Mesendoderm (in vitro differentiated cells): Measurements from ENCODE around the gene ROBO1.
"Not testable (repeated sequence)": the region's sequence is repeated elsewhere in the genome, so short reads cannot be mapped to it uniquely, and the experiment has no call there.

ENCODE experiments used
- DNase-seq: peaks from one replicate; pipeline ENCODE4 v3.0.0; 2013
- H2AK5ac ChIP-seq: 2 replicates; pipeline ENCODE4 v1.6.1; 2013; ENCODE audit warnings: low read length, inconsistent platforms
- H2BK120ac ChIP-seq: 2 replicates; pipeline ENCODE4 v1.6.1; 2013; ENCODE audit warnings: low read depth, mild to moderate bottlenecking, low read length, moderate library complexity, mixed read lengths
- H2BK15ac ChIP-seq: replicated peaks from 2 replicates; pipeline ENCODE4 v1.6.1; 2013; ENCODE audit warnings: low read depth, mild to moderate bottlenecking, moderate library complexity
- H2BK5ac ChIP-seq: 2 replicates; pipeline ENCODE4 v1.6.1; 2013; ENCODE audit warnings: low read length, inconsistent platforms
- H3K18ac ChIP-seq: 2 replicates; pipeline ENCODE4 v1.6.1; 2013; ENCODE audit warnings: mild to moderate bottlenecking, low read length, mixed read lengths
- H3K23ac ChIP-seq: one replicate; pipeline ENCODE4 v1.6.1; 2013; ENCODE audit warnings: low read length
- H3K27ac ChIP-seq: 2 replicates; pipeline ENCODE4 v1.5.1; 2013; ENCODE audit warnings: low read depth, mild to moderate bottlenecking, inconsistent platforms, low read length, moderate library complexity
- H3K27me3 ChIP-seq: 2 replicates; pipeline ENCODE4 v1.6.1; 2013; ENCODE audit warnings: low read length, control low read depth, mild to moderate bottlenecking, inconsistent platforms; ENCODE audit not compliant: insufficient read depth, poor library complexity
- H3K36me3 ChIP-seq: 2 replicates; pipeline ENCODE4 v1.6.1; 2013; ENCODE audit warnings: low read length, inconsistent platforms; ENCODE audit not compliant: control insufficient read depth, insufficient read depth
- H3K4ac ChIP-seq: one replicate; pipeline ENCODE4 v1.6.1; 2013; ENCODE audit warnings: low read depth, mild to moderate bottlenecking, low read length, moderate library complexity
- H3K4me1 ChIP-seq: 2 replicates; pipeline ENCODE4 v1.6.1; 2013; ENCODE audit warnings: low read depth, low read length, inconsistent platforms; ENCODE audit not compliant: control insufficient read depth
- H3K4me2 ChIP-seq: 2 replicates; pipeline ENCODE4 v1.6.1; 2013; ENCODE audit warnings: low read length
- H3K4me3 ChIP-seq: 2 replicates; pipeline ENCODE4 v1.5.1; 2013; ENCODE audit warnings: mild to moderate bottlenecking, low read length
- H3K56ac ChIP-seq: one replicate; pipeline ENCODE4 v1.6.1; 2013; ENCODE audit warnings: low read length
- H3K79me1 ChIP-seq: 2 replicates; pipeline ENCODE4 v1.6.1; 2013; ENCODE audit warnings: low read length, inconsistent platforms
- H3K79me2 ChIP-seq: 2 replicates; pipeline ENCODE4 v1.6.1; 2013; ENCODE audit warnings: mild to moderate bottlenecking, low read length; ENCODE audit not compliant: control insufficient read depth, insufficient read depth
- H3K9ac ChIP-seq: 2 replicates; pipeline ENCODE4 v1.6.1; 2013; ENCODE audit warnings: low read length, inconsistent platforms
- H4K5ac ChIP-seq: one replicate; pipeline ENCODE4 v1.6.1; 2013; ENCODE audit warnings: low read length
- H4K8ac ChIP-seq: one replicate; pipeline ENCODE4 v1.6.1; 2013; ENCODE audit warnings: low read depth, mild to moderate bottlenecking, control low read depth, low read length, moderate library complexity
- WGBS: extraction: QIAGEN DNeasy Blood & Tissue Kit; methylation state at CpG from one replicate; pipeline ENCODE4 v1.1.7; 2013; ENCODE audit warnings: low lambda C conversion rate, missing lambda C conversion rate; ENCODE audit not compliant: insufficient coverage; ENCODE audit errors: extremely low coverage; 5-methylcytosine and 5-hydroxymethylcytosine counted together

The ROBO1 gene

DNA sequence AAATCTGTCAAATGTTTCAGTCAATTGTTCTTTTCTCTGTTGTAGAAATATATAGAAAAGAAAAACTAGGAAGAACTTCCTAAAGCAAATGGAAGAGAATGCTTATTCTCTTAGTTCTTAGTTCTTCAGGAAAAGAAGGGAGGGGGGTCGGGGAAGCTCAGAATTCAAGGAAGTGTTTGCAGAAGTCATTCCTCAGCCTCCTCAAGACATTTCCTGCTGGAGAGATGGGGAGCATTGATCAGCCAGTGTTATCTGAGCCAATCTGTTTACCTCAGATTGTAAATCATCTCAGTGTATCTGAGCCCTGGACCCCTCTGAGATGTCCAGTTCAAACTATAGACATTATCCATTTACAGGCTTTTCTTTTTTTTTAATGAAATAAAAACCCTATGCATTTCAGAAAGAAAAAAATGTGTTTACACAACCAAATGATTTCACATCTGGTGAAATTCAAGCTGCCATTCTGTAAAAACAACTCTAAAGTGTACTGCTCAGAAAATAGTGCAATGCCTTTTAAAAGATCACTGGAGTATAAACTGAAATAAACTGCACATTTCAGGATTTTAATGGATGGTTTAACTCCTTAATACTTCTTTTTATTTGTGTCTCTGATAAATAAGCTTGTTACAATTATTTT, 460.7 kb downstream of the ROBO1 start:
- Histone ChIP-seq H3K36me3 (no peaks in the 10 kb centered on the region), H2BK120ac (no peak overlapping the region), H4K8ac (no peak overlapping the region), H3K79me1 (no peaks in the 10 kb centered on the region), H3K4me2 (no peak overlapping the region), H2BK15ac (no peak overlapping the region), H2BK5ac (no peak overlapping the region), H3K4ac (no peak overlapping the region), H4K5ac (no peak overlapping the region), H3K79me2 (no peaks in the 10 kb centered on the region), H3K27me3 (no peaks in the 10 kb centered on the region), H3K23ac (no peak overlapping the region), H3K4me1 (no peaks in the 10 kb centered on the region), H2AK5ac (no peak overlapping the region), H3K56ac (no peak overlapping the region), H3K9ac (no peak overlapping the region), H3K4me3 (no peak overlapping the region), H3K27ac (no peak overlapping the region), H3K18ac (no peak overlapping the region)
- WGBS = no CpG with 5 or more reads among the region's 1 CpG
- peak; percentile 50 for DNase-seq

DNA sequence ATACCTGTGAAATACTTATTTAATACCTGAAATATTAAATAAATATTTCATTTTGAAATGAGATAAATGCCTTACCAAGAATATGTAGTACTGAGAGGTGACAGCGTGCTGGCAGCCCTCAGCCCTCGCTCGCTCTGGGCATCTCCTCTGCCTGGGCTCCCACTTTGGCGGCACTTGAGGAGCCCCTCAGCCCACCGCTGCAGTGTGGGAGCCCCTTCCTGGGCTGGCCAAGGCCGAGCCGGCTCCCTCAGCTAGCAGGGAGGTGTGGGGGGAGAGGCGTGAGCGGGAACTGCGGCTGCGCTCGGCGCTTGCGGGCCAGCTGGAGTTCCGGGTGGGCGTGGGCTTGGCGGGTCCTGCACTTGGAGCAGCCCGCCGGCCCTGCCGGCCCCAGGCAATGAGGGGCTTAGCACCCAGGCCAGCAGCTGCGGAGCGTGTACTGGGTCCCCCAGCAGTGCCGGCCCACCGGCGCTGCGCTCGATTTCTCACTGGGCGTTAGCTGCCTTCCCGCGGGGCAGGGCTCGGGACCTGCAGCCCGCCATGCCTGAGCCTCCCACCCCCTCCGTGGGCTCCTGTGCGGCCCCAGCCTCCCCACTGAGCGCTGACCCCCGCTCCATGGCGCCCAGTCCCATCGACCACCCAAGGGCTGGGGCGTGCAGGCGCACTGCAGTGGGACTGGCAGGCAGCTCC, 467.7 kb downstream of the ROBO1 start:
- H2AK5ac ChIP-seq, H3K79me1 ChIP-seq, H3K4me3 ChIP-seq, H3K4me2 ChIP-seq, H3K36me3 ChIP-seq, H3K27me3 ChIP-seq, H2BK5ac ChIP-seq, H3K18ac ChIP-seq, H4K8ac ChIP-seq, H3K23ac ChIP-seq, H3K4ac ChIP-seq, H3K79me2 ChIP-seq, H2BK120ac ChIP-seq, H3K9ac ChIP-seq, H2BK15ac ChIP-seq, H4K5ac ChIP-seq, DNase-seq, H3K27ac ChIP-seq, H3K56ac ChIP-seq, H3K4me1 ChIP-seq: not testable (repeated sequence)
- WGBS = no CpG with 5 or more reads among the region's 40 CpGs

DNA sequence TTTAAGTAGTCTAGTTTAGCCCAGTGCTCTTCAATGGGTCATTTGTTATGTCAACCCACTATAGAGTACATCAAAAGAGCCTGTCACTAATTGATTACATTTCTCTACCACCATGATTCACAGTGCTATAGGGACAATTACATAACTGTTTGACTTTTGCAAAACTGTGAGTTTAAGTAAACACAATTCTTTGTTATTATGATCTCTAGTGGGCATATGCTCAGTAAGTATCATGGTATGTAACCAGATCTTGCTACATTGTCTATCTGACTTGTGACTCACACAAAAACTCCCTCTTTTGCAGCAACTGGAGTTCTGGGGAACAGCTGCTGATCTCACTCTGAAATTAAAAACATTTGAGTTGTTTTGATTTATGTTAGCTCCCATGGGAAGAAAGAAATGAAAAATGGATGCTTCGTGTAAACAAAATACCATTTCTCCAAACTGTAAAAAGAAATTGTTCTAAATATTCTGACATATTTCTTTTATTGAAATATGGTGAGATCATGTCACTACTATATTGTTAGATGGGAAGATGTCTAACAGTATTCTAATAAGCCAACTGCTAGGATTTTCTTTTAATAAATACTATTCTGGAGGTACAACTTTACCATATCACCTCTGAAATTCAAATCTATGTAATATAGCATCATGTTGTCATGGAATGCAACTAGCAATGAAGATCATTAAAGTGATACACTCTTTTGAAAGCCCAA, 470.4 kb downstream of the ROBO1 start:
- Histone ChIP-seq H3K18ac (no peak overlapping the region), H3K79me2 (no peaks in the 10 kb centered on the region), H3K56ac (no peak overlapping the region), H3K4me3 (no peak overlapping the region), H2BK5ac (no peak overlapping the region), H3K36me3 (no peaks in the 10 kb centered on the region), H4K8ac (no peak overlapping the region), H2BK15ac (no peak overlapping the region), H3K79me1 (no peaks in the 10 kb centered on the region), H3K9ac (no peak overlapping the region), H3K4me1 (no peaks in the 10 kb centered on the region), H3K4me2 (no peak overlapping the region), H3K4ac (no peak overlapping the region), H2AK5ac (no peak overlapping the region), H4K5ac (no peak overlapping the region), H3K23ac (no peak overlapping the region), H2BK120ac (no peak overlapping the region), H3K27ac (no peak overlapping the region), H3K27me3 (no peaks in the 10 kb centered on the region)
- DNase-seq = no peak
- WGBS = no CpG with 5 or more reads among the region's 1 CpG

DNA sequence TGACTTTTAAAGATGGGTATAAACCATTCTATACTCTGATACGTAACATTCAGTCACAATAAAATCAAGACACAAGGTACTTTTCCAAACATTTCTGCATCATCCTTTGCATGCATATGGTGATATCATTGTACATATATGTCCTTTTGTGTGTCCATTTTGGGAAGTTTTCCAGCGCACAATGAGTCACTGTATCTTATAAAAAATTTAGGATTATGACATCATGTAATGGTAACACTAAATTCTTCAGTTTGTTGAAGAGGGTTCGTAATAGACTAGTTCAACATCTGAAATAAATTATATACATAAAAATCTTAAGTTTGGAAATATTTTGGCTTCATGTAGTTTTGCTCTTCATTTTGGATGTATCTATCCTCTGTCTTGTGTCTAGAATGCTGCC, 480.9 kb downstream of the ROBO1 start:
- no CpG with 5 or more reads among the region's 3 CpGs for WGBS
- no peaks in the 10 kb centered on the region for H3K79me2 ChIP-seq
- no peak overlapping the region for H3K9ac ChIP-seq

DNA sequence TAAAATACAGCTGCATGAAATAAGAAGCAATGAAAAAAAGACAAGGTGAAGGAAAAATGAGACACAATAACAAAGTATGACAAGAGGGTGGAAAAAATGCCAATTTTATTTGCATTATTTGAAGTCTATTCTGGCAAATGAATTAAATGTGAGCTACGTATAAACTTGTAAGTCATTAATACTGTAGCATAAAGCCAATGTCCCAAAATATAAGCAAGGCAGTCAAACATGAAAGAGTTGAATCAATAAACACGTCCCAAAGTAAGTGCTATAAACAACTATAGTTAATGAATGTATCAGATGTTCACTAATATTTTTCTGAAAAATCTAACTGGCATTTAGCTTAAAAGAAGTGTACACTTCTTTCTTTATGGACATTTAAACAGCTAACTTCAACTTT, 481.9 kb downstream of the ROBO1 start:
- H3K4me1 ChIP-seq = no peaks in the 10 kb centered on the region
- no peak overlapping the region for H3K27ac ChIP-seq
- no peak overlapping the region for H2BK5ac ChIP-seq
- no peak for DNase-seq
- H3K4ac ChIP-seq = no peak overlapping the region
- H2BK120ac ChIP-seq = no peak overlapping the region
- H3K56ac ChIP-seq = no peak overlapping the region
- H4K8ac ChIP-seq = no peak overlapping the region
- no peak overlapping the region for H4K5ac ChIP-seq
- no peak overlapping the region for H3K23ac ChIP-seq
- H3K4me3 ChIP-seq = no peak overlapping the region
- H3K18ac ChIP-seq = no peak overlapping the region
- H3K27me3 ChIP-seq = no peaks in the 10 kb centered on the region
- no peak overlapping the region for H3K9ac ChIP-seq
- no CpG with 5 or more reads among the region's 2 CpGs for WGBS
- no peaks in the 10 kb centered on the region for H3K79me1 ChIP-seq
- H2BK15ac ChIP-seq = no peak overlapping the region
- H3K79me2 ChIP-seq = no peaks in the 10 kb centered on the region
- H2AK5ac ChIP-seq = no peak overlapping the region
- no peak overlapping the region for H3K4me2 ChIP-seq
- H3K36me3 ChIP-seq = no peaks in the 10 kb centered on the region

More for the DNA sequence above, 480.9 kb downstream of the ROBO1 start:
- Histone ChIP-seq H3K4ac (no peak overlapping the region), H2BK5ac (no peak overlapping the region), H3K23ac (no peak overlapping the region), H2AK5ac (no peak overlapping the region), H3K79me1 (no peaks in the 10 kb centered on the region), H2BK15ac (no peak overlapping the region), H2BK120ac (no peak overlapping the region), H4K8ac (no peak overlapping the region), H3K27me3 (no peaks in the 10 kb centered on the region), H3K56ac (no peak overlapping the region), H3K27ac (no peak overlapping the region), H3K4me1 (no peaks in the 10 kb centered on the region), H3K4me2 (no peak overlapping the region), H3K18ac (no peak overlapping the region), H3K4me3 (no peak overlapping the region), H4K5ac (no peak overlapping the region), H3K36me3 (no peaks in the 10 kb centered on the region)
- no peak for DNase-seq
